ENCODE results near the gene PTTG2.

DNA sequence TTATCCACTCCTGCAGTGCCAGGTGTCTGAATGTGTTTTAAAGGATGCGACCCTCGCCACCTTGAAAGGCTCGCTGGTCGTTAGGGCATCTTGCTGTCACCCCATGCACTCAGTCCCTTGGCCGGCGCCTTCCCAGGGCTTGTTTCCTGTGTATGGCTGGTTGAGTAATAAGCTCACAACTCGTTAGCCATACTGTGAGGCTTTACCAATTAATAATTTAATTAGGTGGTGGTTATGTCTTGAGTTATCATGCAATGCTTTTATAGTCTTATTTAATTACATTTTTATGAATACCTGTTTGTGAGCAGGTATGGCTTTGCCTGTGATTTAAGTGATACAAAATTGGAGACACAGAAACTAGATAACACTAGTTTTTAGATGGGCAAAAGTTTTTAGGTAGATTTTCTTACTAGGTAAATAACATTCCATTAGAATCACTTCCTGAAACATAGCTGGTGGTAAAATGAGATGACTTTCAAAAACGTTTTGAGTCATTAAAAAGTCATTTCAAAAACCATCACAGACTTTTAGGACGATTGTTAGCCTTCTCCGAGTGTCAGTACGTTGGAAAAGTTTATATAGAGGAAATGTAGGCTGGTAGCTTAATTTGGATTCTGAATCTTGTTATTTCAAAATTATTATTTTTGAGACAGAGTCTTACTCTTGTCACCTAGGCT lies 18.2 kb downstream of the PTTG2 start:
- TF ChIP-seq, protein P1, sequence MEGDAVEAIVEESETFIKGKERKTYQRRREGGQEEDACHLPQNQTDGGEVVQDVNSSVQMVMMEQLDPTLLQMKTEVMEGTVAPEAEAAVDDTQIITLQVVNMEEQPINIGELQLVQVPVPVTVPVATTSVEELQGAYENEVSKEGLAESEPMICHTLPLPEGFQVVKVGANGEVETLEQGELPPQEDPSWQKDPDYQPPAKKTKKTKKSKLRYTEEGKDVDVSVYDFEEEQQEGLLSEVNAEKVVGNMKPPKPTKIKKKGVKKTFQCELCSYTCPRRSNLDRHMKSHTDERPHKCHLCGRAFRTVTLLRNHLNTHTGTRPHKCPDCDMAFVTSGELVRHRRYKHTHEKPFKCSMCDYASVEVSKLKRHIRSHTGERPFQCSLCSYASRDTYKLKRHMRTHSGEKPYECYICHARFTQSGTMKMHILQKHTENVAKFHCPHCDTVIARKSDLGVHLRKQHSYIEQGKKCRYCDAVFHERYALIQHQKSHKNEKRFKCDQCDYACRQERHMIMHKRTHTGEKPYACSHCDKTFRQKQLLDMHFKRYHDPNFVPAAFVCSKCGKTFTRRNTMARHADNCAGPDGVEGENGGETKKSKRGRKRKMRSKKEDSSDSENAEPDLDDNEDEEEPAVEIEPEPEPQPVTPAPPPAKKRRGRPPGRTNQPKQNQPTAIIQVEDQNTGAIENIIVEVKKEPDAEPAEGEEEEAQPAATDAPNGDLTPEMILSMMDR (IDR thresholded peaks at IDR 0.05), result no peak
- TF ChIP-seq POLR2A (IDR thresholded peaks at IDR 0.05) (no peak), POLR2AphosphoS5 (IDR thresholded peaks at IDR 0.05; ENCODE audit: insufficient read depth in 1 of 2, low read depth in 1 of 2) (no peak)
